H1 (cell line): ENCODE data around the gene ZNRF3. TPM values are rescaled to one million over a fixed set of nuclear protein-coding genes. Genes with fewer than 3 reads are reported as not detected.

Experiments used
- EP300 ChIP-seq, 2 experiments: IDR thresholded peaks; 1 replicate in 1 of 2; 2 replicates in 1 of 2; pipeline ENCODE4 v1.6.1; 2011 to 2012; ENCODE audit warnings: low read depth in 2 of 2, low read length in 2 of 2, mild to moderate bottlenecking in 2 of 2, borderline replicate concordance in 1 of 2, inconsistent platforms in 1 of 2, moderate library complexity in 1 of 2
- polyA plus RNA-seq, 7 experiments: library from polyadenylated mRNA; depleted of rRNA in 3 of 7; stranded (reverse) in 5 of 7; unstranded in 2 of 7; fragments of >200 nt in 5 of 7; fragments of 200-250 nt in 2 of 7; gene quantifications; 1 replicate in 5 of 7; 2 replicates in 1 of 7; 4 replicates in 1 of 7; pipeline versions ENCODE4 v1.2.1 to v1.2.3, GENCODE V29; 2011 to 2013; ENCODE audit warnings: missing spikeins in 2 of 7, mixed read lengths in 2 of 7
- total RNA-seq: library from RNA; stranded (reverse); fragmentation: NEBNext Ultra II Directional; extraction: Animal tissue kit (Norgen Biotek cat#: 25700); gene quantifications from 2 replicates; pipeline ENCODE4 v1.2.1, GENCODE V29; 2021
- TF ChIP-seq, protein P1 (sequence below): fragments of 300-600 bp; sonication (generic); IDR thresholded peaks from 2 replicates; pipeline ENCODE4 v1.7.1; 2012; ENCODE audit warnings: low read length, moderate library complexity, mild to moderate bottlenecking, inconsistent platforms; ENCODE audit not compliant: insufficient replicate concordance

The ZNRF3 gene
- total and polyA plus RNA-seq, 2 of the 8 experiments (the other 6 are each of a cell fraction or from before 2014, with no cell fraction given) = 14.1 to 21.7 TPM

DNA sequence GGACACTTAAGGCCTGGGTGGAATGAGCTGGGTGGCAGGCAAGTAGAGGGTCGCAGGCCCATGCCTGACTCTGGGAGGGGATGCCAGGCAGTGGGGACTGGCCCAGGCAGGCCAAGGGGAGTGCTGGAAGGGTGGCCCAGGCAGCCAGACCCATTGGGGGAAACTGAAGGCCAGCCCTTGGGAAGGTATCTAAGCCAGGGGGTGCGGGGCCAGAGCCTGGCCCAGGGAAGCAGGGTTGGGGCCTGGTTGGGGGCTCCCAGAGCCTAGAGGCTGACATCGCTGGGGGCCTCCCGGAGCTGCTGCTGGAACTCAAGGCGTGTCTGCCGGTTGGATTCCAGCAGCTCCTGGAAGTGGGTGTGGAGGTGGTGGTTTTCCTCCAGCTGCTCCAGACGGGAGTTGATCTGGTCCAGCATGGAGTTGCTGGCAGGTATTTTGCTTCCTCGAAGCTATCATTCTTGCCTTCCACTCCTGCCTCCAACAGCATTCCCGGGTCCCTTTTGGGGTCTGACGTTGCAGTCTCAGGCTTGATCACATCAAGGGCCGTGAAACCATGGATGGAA lies 47.7 kb upstream of the ZNRF3 start (continued):
- TF ChIP-seq, protein P1, sequence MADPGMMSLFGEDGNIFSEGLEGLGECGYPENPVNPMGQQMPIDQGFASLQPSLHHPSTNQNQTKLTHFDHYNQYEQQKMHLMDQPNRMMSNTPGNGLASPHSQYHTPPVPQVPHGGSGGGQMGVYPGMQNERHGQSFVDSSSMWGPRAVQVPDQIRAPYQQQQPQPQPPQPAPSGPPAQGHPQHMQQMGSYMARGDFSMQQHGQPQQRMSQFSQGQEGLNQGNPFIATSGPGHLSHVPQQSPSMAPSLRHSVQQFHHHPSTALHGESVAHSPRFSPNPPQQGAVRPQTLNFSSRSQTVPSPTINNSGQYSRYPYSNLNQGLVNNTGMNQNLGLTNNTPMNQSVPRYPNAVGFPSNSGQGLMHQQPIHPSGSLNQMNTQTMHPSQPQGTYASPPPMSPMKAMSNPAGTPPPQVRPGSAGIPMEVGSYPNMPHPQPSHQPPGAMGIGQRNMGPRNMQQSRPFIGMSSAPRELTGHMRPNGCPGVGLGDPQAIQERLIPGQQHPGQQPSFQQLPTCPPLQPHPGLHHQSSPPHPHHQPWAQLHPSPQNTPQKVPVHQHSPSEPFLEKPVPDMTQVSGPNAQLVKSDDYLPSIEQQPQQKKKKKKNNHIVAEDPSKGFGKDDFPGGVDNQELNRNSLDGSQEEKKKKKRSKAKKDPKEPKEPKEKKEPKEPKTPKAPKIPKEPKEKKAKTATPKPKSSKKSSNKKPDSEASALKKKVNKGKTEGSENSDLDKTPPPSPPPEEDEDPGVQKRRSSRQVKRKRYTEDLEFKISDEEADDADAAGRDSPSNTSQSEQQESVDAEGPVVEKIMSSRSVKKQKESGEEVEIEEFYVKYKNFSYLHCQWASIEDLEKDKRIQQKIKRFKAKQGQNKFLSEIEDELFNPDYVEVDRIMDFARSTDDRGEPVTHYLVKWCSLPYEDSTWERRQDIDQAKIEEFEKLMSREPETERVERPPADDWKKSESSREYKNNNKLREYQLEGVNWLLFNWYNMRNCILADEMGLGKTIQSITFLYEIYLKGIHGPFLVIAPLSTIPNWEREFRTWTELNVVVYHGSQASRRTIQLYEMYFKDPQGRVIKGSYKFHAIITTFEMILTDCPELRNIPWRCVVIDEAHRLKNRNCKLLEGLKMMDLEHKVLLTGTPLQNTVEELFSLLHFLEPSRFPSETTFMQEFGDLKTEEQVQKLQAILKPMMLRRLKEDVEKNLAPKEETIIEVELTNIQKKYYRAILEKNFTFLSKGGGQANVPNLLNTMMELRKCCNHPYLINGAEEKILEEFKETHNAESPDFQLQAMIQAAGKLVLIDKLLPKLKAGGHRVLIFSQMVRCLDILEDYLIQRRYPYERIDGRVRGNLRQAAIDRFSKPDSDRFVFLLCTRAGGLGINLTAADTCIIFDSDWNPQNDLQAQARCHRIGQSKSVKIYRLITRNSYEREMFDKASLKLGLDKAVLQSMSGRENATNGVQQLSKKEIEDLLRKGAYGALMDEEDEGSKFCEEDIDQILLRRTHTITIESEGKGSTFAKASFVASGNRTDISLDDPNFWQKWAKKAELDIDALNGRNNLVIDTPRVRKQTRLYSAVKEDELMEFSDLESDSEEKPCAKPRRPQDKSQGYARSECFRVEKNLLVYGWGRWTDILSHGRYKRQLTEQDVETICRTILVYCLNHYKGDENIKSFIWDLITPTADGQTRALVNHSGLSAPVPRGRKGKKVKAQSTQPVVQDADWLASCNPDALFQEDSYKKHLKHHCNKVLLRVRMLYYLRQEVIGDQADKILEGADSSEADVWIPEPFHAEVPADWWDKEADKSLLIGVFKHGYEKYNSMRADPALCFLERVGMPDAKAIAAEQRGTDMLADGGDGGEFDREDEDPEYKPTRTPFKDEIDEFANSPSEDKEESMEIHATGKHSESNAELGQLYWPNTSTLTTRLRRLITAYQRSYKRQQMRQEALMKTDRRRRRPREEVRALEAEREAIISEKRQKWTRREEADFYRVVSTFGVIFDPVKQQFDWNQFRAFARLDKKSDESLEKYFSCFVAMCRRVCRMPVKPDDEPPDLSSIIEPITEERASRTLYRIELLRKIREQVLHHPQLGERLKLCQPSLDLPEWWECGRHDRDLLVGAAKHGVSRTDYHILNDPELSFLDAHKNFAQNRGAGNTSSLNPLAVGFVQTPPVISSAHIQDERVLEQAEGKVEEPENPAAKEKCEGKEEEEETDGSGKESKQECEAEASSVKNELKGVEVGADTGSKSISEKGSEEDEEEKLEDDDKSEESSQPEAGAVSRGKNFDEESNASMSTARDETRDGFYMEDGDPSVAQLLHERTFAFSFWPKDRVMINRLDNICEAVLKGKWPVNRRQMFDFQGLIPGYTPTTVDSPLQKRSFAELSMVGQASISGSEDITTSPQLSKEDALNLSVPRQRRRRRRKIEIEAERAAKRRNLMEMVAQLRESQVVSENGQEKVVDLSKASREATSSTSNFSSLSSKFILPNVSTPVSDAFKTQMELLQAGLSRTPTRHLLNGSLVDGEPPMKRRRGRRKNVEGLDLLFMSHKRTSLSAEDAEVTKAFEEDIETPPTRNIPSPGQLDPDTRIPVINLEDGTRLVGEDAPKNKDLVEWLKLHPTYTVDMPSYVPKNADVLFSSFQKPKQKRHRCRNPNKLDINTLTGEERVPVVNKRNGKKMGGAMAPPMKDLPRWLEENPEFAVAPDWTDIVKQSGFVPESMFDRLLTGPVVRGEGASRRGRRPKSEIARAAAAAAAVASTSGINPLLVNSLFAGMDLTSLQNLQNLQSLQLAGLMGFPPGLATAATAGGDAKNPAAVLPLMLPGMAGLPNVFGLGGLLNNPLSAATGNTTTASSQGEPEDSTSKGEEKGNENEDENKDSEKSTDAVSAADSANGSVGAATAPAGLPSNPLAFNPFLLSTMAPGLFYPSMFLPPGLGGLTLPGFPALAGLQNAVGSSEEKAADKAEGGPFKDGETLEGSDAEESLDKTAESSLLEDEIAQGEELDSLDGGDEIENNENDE = no peak
- TF ChIP-seq EP300 (IDR thresholded peaks at IDR 0.05; ENCODE audit: borderline replicate concordance in 1 of 2, low read depth in 2 of 2, low read length in 2 of 2) = no peak
